HG03378 (cell line): ENCODE results near the gene FHIT.
A peak's percentile ranks its signal among the peaks of the same experiment; 100 is the strongest.
"Not testable (repeated sequence)": the region's sequence is repeated elsewhere in the genome, so short reads cannot be mapped to it uniquely, and the experiment has no call there.

ENCODE experiments used
- ATAC-seq: cut with Tn5 transposase; IDR thresholded peaks from one replicate; pipeline ENCODE4 v1.9.1; 2021; ENCODE audit warnings: mild to moderate bottlenecking, moderate library complexity; ENCODE audit not compliant: unreplicated experiment

FHIT gene

GRCh38 chr3:60585918-60586317, 665.3 kb downstream of the FHIT start:
- ATAC-seq, result peak; percentile 63

DNA sequence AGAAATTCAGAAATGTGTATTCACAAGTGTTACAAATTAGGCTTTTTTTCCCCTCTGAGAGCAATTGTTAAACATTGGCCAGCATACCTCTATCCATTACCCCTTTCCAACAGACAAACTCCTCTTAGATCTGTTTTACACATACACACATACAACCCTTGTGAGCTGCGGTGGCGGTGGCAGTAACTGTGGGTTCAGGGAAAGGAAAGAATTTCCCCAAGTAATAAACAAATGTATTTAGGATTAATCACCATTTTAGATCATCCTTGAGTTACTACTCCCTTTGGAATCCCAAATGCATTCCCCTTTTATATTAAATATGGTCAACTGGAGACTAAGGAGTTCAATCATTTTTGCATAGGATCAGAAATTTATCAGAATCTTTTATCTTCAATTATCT, 667.0 kb downstream of the FHIT start:
- no peak for ATAC-seq

DNA sequence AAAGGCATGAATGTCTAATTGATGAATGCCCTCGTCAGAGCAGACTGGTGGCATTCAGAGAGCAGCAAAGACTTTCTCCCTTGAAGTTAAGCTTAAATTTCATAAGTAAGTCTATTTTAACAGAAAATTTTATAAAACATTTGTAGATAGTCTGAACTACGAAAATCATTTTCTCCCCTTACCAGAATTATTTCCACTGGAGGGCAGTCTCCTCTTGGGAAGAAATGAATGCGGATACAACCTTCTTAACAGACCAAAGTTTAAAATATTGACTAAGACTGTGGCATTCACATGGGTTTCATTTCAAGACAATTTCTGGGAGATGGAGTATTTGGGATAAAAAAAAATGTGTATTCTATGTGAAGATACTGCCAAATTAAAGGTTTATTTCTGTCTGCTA, 669.0 kb downstream of the FHIT start:
- no peak for ATAC-seq

DNA sequence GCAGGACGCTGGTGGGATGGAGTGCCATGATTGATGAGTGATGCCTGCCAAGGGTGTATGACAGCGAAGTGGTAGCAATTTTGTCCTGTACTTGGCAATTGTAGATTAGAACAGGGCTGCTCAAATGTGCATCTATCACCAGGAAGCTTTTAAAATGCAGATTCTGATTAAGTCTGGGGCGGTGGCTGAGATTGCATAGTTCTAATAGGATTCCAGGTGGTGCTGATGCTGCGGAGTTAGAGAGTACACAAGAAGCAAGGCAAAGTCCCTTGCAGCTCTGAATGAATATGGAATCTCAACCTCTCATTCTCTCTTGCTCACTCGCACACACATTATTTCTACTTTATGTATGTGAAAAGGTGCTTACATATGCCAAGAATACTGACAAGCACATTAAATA, 670.4 kb downstream of the FHIT start:
- ATAC-seq, result no peak

- no peak for ATAC-seq
Observed at GRCh38 chr3:60579734-60580133, 671.5 kb downstream of the FHIT start.

DNA sequence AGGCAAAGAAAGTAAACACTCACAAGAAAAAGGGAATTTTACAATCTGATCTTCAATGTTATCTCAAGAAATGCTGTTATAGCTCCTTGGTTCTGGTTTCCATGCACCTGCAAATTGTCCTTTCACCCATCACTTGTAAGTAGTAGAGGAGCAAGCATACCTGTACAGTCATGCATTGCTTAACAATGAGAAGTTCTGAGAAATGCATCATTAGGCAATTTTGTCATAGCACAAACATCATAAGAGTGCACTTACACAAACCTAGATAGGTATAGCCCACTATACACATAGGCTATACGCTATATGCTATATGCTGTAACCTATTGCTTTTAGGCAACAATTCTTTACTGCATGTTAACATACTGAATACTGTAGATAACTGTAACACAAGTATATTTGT, 672.3 kb downstream of the FHIT start:
- no peak for ATAC-seq

- ATAC-seq, result no peak
Observed at GRCh38 chr3:60577601-60578000, 673.7 kb downstream of the FHIT start.

- no peak for ATAC-seq
Observed at GRCh38 chr3:60575718-60576272, 675.5 kb downstream of the FHIT start.

GRCh38 chr3:60574046-60574769, 677.0 kb downstream of the FHIT start:
- ATAC-seq, result no peak

DNA sequence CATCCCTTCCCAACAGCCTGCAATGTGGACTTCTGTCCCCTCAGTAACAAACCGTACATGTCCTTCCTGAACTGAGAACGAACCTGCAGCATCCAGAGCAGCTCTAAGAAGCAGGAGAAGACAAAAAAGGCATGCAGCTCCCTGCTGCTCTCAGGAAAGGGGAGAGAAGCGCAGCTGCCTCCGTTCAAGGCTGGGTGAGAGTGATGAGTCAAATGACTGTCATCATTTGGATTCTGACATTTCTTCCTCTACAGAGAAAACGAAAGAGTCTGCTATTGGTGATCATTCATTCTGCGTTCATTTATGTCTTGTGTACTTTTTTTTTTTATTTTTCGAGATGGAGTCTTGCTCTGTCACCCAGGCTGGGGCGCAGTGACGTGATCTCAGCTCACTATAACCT, 677.8 kb downstream of the FHIT start:
- ATAC-seq, result no peak

- no peak for ATAC-seq
Observed at GRCh38 chr3:60571511-60571910, 679.7 kb downstream of the FHIT start.

DNA sequence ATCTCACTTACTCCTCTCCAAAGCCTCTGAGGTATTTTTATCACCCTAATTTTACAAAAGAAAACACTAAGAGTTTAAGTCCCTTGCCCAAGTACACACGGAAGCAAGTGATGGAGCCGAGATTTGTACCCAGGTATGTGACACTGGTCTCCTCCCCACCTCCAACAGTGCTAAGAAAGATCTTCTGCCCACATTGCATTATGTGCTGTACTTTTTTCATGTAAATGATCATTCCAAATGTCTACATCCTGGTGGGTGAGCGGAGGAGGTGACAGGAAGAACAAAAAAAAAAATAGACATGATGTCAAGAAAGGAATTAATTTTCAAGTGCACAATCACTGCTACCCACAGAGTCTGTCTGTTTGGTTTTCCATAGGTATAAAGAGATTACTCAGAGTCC, 694.1 kb downstream of the FHIT start:
- ATAC-seq, result no peak

DNA sequence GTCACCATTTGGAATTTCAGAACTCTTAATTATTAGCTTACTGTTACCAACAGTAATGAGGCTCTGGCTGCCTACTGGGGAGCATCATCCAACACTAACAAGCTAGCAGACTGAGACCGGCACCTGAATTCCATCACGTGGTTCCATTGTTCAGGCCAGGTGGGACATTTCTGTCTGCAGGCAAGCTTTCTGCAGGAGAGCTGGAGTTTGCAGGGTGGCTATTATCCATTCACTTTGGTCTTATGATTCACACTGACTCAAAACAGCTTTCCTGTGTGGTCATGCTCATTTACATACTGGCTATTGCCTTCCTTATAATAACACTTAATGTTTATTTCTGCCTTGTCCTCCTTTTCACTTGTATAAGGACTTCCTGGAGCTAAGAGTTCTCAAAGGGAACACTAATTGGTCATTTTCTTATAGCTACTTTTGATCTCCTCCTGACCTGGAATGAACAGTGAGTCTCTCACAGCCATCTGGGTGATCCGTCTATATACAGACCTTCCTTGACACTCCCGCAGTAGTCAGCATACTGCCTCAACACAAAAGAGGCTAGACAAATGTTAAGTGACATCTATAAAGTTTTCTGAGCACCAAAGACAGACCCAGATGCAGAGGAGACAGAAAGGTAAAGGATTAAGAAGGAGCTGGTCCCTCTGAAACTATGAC, 695.4 kb downstream of the FHIT start:
- ATAC-seq, result peak; percentile 93

- no peak for ATAC-seq
Observed at GRCh38 chr3:60553144-60553543, 698.1 kb downstream of the FHIT start.

DNA sequence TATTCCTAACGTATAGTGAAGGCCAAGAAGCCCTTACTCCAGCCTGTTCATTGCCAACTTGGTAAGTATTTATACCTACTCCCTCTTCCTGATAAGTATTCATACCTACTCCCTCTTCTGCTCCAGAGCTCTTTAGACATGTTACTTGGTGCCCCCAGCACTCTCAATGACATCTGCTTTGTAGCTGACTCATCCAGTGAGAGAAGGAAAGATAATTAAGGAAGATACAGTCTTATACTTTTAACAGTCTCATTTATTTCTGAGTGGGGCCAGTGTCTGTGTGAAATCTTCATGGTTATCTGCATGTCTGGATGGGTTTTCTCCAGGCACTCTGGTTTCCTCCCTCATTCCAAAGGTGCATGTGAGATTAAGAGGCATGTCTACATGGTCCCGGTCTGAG, 698.7 kb downstream of the FHIT start:
- no peak for ATAC-seq

DNA sequence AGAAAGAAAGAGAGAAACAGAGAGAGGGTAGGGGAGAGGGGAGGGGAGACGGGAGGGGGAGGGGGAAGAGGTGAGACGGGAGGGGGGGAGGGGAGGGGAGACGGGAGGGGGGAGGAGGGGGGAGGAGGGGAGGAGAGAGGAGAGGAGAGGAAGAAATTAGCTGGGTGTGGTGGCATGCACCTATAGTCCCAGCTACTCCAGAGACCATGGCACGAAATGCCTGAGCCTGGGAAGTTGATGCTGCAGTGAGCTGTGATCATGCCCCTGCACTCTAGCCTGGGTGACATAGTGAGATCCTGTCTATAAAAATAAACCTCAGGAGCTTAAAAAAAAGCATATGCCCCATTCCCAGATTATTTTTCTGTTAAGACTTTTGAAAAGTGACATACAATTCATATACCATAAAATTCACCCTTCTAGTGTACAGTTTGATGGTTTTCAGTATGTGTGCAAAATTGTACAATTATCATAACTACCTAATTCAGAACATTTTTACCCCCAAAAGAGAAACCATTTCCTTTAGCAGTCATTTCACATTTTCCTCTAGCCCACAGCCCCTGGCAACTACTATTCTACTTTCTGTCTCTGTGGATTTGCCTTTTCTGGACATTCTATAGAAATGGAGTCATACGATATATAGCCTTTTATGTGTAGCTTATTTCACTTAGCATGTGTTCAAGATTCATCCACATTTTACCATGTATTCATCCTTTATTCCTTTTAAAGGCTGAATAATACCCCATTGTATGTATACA, 699.6 kb downstream of the FHIT start:
- ATAC-seq, result no peak

GRCh38 chr3:60549863-60550262, 701.4 kb downstream of the FHIT start:
- ATAC-seq, result no peak

DNA sequence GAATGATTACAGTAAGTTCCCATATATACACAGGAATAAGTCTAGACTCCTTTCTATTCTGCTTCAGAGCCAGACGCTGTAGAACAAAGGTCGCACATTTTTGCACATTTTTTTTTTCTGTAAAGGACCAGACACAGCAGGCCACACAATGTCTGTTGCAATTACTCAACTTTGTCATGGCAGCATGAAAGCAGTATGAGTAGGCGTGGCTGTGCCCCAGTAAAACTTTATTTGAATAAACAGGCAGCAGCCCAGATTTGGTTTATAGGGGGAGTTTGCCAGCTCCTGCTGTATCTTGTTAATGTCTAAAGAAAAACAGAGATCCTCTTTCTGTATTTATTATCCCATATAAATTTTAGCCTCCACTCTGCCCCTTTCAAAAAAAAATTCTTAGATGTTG, 708.3 kb downstream of the FHIT start:
- no peak for ATAC-seq

GRCh38 chr3:60539394-60539793, 711.9 kb downstream of the FHIT start:
- not testable (repeated sequence) for ATAC-seq

DNA sequence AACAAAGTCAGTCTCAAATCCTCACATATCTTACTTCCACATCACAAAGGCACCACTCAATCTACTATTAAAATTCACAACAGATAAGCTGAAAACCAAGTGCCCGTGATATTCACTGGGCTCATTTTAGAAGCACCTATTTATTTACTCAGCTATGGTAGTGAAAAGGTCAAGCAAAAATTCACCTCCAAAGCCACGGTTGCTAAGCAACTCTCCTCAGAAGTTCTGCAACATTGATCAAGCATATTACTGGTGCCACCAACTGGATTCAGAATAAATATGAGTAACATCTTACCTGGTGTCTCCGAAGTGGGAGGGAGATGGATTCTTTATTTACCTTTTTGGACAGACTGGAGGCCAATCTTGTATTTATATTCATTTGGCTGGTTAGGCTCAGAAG, 714.8 kb downstream of the FHIT start:
- ATAC-seq, result peak; percentile 79

DNA sequence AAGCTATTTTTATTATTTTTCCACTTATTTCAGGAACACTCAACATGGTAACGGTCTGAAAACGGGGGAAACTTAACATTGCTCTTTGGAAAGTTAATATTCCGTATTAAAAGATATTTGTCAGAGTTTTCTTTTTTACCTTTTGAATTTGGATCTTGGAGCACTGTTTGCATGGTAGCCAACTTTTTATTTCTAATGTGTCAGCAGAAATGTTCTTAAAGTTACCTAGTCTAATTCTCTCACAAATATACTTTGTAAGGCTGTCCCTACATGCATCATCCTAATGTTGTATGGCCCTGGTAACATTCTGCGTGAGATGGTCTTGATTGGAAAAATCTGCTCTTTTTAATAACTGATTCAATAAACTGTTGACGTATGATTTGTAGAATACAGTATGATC, 719.5 kb downstream of the FHIT start:
- no peak for ATAC-seq

- ATAC-seq, result no peak
Observed at GRCh38 chr3:60528651-60529050, 722.6 kb downstream of the FHIT start.
